GM10847 (cell line): ENCODE results near the gene IRF2.

ENCODE experiments used
- POLR2A ChIP-seq: IDR thresholded peaks from 2 replicates; pipeline ENCODE4 v1.6.1; 2011; ENCODE audit not compliant: insufficient read length; ENCODE audit errors: extremely low read depth

IRF2 gene

GRCh38 chr4:184427687-184428086, 46.7 kb downstream of the IRF2 start:
- no peak for TF ChIP-seq POLR2A

- TF ChIP-seq POLR2A = no peak
Observed at GRCh38 chr4:184427093-184427492, 47.3 kb downstream of the IRF2 start.

DNA sequence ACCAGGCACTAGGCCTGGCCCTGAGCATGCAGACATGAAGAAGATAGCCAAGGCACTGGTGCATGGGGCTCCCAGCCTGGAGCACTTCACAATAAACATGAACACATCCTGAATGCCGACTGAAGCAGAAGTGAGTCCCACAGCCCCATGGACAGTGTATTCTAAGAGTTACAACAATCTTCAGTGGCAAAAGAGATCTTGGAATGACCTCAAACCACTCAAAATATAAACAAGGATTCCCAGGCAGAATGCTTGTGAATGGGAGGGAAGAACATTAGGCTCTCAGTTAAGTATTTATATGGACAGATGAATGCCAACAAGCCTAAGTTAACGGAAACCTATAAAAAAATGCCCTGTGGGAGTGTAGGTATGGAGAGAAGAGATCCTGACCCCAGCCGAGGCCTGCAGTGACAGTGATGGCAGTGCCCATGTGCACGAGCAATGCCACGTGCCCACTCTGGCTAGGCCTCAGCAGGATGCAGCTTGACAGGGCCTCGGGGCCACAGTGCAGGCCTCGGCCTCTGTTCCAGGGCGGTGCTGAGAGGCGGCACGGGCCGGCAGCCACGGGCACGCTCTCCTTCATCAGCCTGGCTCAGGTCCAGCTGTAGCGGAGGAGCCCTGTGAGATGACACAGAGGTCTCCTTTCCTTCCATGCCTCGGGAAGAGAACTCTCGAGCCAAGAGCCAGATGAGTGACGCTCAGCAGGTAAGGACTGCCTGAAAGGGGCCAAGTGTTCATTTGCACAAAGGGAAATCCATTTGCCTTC, 49.2 kb downstream of the IRF2 start:
- TF ChIP-seq POLR2A = no peak

- no peak for TF ChIP-seq POLR2A
Observed at GRCh38 chr4:184424279-184424678, 50.1 kb downstream of the IRF2 start.

DNA sequence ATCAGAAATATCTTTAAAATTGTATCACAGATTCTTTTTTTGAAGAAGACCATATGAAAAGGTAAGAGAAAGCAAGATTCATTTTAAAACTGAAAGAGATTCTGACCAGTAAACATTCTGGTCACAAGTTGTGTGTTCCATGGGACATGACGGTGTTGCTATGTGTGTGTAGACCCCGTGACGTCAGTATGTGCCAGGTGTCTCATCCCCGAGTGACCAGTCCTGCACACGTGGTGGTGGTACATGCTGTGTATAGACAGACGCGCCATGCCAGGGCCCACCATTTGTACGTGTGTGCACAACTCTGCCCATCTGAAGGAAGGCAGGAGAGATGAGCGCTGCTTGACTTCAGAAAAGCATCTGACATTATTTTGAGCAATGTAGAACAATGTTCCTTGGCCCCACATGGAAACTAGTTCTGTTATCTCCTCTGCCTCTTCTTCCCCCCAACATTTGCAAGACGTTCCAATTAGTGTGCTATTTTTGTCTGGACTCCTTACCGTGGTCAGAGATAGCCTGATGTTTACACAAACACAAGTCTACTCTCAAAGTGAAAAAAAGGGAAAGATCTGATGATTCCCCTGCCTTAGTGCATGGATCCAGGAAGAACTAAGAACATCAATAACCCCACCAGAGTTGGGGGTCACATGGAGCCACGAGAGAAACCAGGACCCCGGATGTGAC, 51.2 kb downstream of the IRF2 start:
- TF ChIP-seq POLR2A = no peak

- TF ChIP-seq POLR2A = no peak
Observed at GRCh38 chr4:184422378-184422777, 52.0 kb downstream of the IRF2 start.

DNA sequence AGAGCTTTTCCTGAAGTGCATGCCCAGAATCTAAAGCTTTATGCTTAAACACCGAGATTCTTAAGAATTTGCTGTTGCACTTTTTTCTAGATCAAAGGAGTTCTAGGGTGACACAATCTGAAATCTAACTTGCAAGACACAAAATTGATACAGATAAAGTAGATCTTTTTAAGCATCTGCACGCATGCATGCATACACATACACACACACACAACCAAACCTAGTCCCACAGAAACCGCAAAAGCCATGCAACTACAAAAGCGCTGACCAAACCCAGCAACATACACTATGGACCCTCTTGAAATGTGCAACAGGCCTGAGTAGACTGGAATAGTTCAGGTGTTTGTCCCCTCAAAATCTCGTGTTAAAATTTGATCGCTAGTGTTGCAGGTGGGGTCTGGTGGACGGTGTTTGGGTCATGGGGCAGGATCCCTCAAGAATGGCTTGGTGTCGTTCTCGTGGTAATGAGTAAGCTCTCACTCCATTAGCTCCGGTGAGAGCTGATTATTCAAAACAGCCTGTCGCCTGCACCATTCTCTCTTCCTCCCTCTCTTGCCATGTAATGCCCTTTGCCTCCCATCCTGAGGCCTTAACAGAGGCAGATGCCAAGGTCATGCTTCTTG, 52.7 kb downstream of the IRF2 start:
- TF ChIP-seq POLR2A = no peak

DNA sequence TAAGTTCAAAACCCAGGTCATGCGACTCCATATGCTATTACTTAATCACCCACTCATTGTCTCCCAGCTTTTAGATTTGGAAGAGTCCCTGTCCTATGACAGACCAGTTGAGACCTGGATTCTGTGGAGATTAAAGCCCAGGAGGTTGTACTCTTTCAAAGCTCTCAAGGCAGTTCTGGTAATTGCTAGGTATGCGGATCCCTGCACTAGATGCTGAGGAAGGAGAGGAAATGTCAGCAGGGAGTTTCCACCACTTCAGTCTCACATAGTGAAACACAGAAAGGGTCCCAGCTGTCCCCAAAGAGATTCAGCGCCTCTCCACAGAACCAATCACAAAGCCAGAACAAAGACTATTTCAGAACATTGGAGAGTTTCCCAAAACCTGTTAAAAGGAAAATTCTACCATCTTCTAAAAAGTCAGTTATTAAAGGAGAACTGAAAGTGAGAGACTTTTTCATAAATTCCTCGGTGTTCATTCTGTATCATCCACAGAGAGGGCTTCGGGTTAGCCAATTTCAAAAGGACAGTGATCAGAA, 53.4 kb downstream of the IRF2 start:
- no peak for TF ChIP-seq POLR2A

GRCh38 chr4:184420402-184420801, 53.9 kb downstream of the IRF2 start:
- no peak for TF ChIP-seq POLR2A

GRCh38 chr4:184419976-184420375, 54.4 kb downstream of the IRF2 start:
- TF ChIP-seq POLR2A = no peak

- no peak for TF ChIP-seq POLR2A
Observed at GRCh38 chr4:184417802-184418511, 56.4 kb downstream of the IRF2 start.

- TF ChIP-seq POLR2A = no peak
Observed at GRCh38 chr4:184416913-184417734, 57.2 kb downstream of the IRF2 start.

GRCh38 chr4:184415071-184415470, 59.3 kb downstream of the IRF2 start:
- no peak for TF ChIP-seq POLR2A

DNA sequence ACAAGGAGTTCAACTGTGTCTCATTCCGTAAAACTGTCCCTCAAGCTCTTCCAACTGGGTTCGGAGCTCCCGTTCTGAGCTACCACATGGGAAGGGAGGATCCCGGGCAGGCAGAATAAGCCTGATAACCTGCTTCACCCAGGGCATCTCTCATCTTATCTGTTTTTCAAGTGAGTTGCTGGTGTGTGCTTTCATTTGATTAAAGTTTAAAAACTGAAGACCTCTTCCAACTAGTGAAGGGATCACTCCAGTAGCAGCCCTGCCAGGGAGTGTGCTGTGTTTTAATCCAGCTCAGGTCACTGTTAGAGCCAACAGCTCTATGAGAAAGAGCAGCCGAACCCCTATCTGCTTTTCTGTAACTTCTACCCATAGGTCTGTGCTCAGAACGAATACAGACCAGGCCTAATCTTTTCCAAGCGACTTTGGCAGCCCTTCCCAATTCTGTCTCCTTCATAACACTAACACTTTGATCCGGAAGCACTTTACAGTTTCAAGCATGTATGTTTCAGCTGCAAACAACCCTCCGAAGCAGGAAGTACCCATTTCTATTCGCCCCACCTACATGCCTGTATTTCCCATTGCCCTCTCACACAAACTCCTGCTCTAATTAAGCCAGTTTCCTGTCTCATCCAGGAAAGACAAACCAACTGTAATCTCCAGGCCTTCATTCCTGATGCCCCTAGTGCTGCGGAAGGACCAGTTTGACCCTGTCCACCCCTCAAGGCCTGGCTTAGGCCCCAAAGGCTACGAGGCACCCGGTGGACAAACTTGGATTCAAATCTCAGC, 60.9 kb downstream of the IRF2 start:
- TF ChIP-seq POLR2A = no peak
